Measurements from ENCODE around the gene HLCS. TPM values are rescaled to one million over a fixed set of nuclear protein-coding genes. Genes with fewer than 3 reads are reported as not detected.

HLCS gene
- total RNA-seq, 1 donor from 2014 or later = 15.0 TPM

DNA sequence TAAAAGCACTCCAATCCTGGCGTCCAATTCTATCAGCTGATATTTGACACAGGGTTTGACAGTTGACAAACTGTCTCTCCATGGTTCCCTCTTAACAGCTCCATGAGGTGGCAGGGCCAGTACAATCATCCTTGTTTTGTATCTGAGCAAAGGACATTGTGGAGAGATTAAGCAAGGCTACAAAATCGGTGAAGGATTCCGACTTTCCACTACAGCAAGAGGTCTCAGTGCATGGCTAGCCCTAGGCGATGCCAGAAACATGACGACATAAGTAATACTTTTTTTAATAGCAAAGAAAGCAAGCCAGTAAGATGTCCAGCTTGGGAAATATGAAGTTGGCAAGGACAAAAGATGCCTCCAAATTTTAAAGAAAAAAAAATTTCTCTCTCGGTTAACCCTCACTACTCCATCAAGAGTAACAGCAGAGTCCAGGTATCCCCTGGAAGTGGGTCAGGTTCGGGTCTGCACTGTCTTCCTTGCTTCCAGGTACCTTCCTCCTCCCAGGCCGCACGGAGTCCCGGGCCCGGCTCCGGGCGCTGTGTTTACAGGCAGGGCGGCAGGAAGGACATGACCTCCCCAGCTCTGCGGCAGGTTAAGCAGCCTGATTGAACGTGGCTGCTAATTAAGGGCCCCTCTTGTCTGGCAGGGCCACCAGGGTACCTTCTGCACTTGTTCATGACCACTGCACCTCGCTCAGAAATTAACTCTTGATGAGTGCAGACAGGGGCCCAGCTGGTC is 161.4 kb downstream of the HLCS start:
- no peak for DNase-seq (ENCODE audit: low spot score)
- intact Hi-C loops (cut with DNase I) = no loop called here
- ATAC-seq = no peak

DNA sequence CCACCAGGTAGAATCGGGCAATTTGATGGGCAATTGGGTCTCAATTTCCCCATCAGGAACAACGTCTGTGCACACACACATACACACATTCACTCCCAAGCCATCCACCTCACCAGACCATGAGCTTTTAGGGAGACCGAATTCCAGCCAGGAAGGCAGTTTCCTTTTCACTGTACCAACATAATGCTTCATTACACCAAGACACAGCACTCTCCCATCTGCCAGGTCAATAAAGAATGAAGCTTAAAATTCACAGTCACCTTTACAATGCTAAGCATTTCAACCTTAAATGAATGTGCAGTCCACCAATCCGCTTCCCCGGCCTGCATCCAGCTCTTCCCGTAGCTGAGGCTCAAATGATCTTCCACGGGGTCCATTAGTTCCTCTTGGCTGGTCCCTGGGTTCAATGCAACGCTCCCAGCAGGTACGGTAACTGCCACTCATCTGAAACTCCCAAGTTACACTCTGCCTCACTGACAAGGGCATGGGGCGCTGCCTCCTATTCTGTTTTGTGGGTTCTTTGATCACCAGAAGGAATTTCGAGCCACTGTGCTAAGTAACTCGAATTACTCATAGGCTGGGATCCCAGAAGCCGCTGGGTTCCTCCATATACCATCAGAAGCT is 162.5 kb downstream of the HLCS start:
- ATAC-seq = no peak
- intact Hi-C loops (cut with DNase I) = no loop called here

DNA sequence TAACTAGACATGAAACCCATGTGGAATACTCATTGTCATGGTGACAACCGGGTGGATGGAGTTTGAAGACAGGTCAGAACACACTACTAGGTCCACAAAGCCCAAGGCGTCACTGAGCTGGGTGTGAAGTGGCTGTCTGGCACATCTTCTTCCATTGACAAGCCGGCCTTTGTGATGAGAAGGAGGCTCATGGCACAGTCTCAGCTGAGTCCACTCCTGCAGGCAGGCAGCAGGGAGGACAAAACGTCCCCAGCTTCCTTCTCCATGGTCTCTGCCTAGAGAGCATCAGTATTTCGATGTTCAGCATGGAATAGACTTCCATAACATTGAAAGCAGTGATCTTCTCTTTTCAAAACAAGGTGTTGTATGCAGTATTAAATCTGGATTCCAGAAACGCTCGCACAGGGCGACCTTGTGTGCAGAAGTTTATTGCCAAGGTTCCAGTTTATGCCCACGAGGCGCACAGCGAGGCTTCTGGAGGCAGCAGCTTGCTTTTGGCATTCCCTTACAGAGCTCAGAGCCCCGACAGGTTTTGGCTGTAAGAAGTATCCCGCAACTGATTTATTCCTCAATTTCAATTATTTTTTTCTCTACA is 163.3 kb downstream of the HLCS start:
- no peak for ATAC-seq
- intact Hi-C loops (cut with DNase I) = no loop called here
- DNase-seq (ENCODE audit: low spot score) = no peak

More for the DNA sequence above, 162.5 kb downstream of the HLCS start:
- no peak for DNase-seq (ENCODE audit: low spot score)

DNA sequence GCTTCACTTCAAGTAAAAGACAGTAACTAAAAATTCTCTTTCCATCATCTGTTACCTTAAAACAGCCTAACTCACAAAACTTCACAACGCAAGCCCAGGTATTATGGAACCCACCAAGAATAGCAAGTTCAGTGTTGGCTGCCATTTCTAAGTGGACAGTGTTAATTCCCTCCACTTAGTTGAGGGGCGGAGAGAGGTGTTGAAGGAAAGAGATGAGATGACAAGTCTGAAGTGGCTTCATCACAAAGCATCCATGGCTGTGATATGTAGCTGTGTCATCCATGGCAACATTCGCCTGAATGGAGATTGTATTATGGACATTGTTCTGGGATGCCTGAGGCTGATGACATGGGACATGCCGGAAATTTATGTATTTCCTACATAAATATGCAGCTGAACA is 165.7 kb downstream of the HLCS start:
- intact Hi-C loops (cut with DNase I) = no loop called here
- DNase-seq (ENCODE audit: low spot score) = no peak
- ATAC-seq = no peak

DNA sequence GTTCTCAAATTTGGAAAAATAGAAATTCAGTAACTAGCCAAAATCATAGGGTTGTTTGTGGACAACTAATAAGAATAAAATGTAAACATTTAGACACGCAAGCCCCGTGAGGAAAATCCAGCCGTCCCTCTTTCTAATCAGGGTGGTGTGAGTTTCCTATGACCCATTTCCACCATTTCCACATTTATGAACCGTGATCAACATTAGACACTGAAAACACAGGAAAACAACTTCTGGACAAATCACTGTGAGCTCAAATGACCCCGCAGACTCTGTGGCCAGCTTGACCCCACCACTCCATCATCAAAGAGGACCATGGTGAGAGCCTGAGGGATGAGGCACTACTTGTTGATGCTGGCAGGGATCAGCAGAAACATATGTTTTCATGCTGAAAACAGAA is 166.6 kb downstream of the HLCS start:
- DNase-seq (ENCODE audit: low spot score) = no peak
- no peak for ATAC-seq
- intact Hi-C loops (cut with DNase I) = no loop called here

DNA sequence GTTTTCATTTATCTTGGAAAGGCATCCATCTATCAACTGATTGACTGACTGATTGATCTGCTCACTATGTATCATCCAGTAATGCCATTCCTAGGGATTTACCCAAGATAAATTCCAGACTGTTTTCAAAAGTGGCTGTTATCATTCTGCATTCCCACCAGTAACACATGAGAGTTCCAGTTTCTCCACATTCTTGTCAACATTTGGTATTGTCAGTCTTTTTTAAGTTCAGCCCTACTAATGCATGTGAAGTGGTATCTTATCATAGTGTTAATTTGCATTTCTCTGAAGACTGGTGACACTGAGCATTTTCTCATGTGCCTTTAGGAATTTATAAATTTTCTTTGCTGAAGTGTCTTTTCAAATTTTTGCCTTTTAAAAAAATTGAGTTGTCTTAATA is 168.0 kb downstream of the HLCS start:
- no peak for ATAC-seq
- DNase-seq (ENCODE audit: low spot score) = no peak
- intact Hi-C loops (cut with DNase I) = no loop called here

DNA sequence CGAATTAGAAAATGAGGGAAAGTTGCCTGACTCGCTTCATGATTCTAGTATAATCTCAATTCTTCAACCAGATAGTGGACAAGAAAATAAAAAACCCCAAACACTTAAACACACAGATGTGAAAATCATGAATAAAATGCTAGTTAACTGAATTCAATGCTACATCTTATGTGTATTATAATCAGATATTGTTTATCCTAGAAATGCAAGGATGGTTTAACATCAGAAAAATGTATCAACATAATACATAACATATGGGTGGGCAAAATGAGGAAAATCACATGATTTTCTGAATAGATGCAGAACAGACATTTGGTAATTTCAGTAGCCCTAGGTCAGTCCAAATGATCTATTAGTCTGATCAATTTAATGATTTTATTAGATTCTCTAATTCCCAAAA is 170.4 kb downstream of the HLCS start:
- intact Hi-C loops (cut with DNase I) = no loop called here
- DNase-seq (ENCODE audit: low spot score) = no peak
- ATAC-seq = no peak

DNA sequence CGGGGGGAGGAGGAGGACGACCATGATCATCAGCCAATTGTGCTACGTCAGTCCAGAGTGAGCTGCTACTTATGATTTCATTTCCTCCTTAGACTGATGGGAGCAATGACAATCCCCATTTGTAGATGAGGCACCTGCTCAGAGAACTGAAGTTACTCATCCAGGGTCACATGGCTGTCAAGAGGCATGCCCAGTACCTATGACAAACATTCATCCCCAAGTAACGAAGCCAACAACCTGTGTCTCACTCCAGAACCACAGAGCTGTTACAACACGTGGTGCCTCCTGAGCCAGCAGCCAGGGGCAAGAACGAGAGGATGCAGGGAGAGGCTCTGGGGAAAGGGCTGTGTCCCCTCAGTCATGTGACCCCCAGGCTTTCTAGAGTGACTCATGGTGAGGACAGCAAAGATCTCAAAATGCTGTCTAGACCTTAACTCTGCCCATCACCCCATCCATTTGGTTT is 173.9 kb downstream of the HLCS start:
- intact Hi-C loops (cut with DNase I) = no loop called here
- DNase-seq (ENCODE audit: low spot score) = no peak
- ATAC-seq = no peak

DNA sequence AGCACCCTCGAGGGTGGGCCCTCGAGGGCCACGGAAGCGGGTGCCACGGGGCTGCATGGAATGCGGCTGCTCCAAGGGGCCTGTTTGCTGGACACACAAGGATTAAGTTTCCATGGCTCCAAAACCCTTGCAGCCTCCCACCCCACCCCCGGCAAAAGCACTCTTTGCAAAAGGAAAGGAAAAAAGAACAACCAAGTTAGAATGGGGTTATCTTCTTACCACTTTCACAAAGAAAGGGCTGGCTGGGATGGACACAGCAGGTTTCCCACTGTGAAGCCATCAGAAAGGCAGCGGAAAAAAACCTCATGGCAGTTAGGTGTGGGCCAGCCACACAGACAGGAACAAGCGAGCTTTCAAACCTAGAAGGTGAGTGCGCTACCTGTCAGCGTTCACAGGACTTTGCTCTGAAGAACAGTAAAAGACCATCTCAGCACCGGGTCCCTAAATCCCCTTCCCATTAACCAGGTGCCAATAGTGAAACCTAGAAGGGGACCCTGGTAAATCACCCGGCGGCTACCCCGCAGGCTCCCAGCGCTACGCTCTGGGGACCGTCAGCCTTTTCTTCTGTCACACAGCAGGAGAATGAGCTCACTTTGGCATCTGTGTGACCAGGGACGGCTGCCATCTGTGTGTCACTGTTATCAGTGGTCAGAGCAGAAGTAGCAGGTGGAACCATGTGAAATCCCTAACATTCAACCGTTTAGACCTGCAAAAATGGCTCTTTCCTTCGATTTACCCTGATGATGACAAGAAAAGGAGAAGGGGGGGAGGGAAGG is 174.6 kb downstream of the HLCS start:
- intact Hi-C loops (cut with DNase I) = no loop called here
- ATAC-seq (no peak), DNase-seq (ENCODE audit: low spot score) (no peak)

DNA sequence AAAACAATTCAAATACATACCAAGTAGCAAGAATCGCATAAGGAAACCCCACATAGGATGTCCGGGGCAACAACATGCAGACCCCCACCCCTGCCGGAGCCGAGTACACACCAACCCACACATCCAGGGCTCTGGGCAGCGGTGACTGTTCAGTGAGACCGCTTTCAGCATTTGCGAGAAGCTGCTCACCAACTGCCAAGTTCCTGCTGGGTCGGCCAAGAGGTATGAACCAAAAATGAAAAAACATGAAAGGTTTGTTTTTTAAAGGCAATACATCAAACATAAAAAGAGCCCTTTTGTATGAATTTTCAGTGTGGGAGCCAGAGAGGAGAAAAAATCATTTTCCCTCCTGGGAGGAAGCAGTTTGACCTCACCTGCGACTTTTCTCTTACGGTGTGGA is 175.3 kb downstream of the HLCS start:
- ATAC-seq = no peak
- no peak for DNase-seq (ENCODE audit: low spot score)
- intact Hi-C loops (cut with DNase I) = no loop called here

DNA sequence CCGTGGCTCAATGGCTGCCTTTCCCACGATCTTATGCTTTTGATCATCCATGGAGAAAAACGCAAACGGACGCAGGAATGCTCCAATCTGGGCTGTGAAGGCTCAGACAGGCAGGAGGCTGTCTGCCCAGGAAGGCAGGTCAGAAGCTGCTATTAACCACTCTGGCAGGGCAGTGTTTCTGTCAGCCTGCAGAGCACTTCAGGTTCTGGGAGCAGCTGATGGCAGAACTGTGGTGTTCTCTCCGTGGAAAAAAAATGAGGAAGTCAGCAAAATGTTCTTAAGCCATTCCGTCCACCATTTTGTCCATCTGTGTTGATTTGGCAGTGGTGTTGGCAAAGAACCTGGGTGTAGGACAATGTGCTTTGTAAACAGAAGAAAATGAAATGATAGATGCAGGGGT is 175.9 kb downstream of the HLCS start:
- ATAC-seq (no peak), DNase-seq (ENCODE audit: low spot score) (peak; percentile 42)
- intact Hi-C loops (cut with DNase I) = no loop called here

DNA sequence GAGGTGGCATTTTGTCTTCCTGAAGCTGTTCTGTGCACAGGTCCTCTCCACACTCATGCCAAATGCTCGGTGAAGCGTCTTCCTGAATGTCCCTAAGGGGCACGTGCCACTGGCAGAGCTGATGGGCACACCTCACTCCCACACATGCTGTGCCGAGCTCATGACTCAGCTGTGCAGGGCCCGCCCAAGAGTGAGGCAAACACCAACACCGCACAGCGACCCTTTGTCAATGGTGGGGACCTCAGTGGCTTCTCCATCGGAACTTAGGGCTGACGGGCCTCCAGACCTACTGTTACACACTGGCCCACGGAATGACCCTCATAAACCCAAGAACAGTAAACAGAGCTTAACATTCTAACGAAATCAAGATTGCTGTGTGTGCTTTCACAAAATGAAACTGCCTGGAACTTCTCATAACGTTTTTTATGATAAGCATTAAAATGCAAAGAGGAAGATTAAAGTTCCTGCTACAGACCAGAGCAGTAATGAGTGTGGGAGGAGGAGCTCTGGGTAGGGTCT is 178.3 kb downstream of the HLCS start:
- intact Hi-C loops (cut with DNase I) = no loop called here
- no peak for ATAC-seq
- peak; percentile 35 for DNase-seq (ENCODE audit: low spot score)

DNA sequence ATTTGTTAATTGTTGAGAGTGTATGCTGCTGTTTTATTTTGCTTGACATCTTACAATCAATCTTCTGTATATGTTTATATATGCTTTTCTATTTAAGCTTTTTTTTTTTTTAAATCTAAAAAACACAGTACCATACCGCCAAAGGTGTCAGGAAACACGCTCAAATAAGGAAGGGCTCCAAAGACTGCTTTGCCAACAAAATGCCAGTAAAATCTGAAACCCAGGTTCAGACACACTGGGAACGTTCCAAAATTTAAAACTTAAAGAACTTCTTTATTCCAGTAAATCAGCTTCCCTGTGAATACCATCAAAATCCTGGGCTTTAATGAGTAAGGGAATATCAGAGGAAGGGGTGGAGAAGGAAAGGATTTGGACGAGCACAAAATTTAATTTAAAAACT is 180.3 kb downstream of the HLCS start:
- DNase-seq (ENCODE audit: low spot score) (no peak), ATAC-seq (no peak)
- intact Hi-C loops (cut with DNase I) = no loop called here

DNA sequence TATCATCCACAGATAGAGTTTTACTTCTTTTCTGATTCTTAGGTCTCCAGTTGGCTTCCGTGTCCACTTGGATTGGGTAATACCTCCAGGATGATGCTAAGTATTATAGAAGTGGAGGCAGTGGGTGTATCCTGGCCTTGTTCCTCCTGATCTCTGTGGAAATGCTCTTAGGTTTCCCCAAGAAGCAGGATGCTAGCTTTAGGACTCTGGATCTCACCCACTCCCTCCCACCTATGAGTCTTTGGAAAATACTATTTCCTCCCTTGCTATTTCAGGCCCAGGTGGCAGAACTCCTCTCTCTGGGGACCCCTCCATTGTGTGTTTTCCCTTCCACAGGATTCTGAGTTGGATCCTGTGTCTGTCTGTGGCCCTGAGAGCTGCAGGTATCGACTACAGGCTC is 180.9 kb downstream of the HLCS start:
- intact Hi-C loops (cut with DNase I) = no loop called here
- ATAC-seq (no peak), DNase-seq (ENCODE audit: low spot score) (peak; percentile 7)

DNA sequence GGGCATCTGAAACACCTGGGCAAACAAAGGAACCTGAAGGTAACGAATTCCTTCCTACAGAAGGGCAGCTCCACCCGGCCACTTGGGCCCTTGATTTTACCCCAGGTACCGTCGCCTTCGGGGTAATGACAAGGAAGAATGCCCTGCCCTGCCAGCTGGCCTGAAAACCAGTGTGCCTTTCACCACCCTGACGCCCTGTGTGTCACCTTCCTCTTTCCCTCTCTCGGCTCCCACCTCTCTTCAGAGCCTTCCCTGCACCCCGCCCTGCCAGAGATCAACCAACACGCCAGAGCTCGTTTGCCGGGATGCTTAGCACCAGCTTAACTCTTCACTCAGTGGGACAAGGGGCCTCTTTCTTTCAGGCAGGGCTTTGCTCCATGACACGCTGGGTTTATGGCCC is 181.5 kb downstream of the HLCS start:
- intact Hi-C loops (cut with DNase I) = no loop called here
- ATAC-seq (no peak), DNase-seq (ENCODE audit: low spot score) (peak; percentile 27)

DNA sequence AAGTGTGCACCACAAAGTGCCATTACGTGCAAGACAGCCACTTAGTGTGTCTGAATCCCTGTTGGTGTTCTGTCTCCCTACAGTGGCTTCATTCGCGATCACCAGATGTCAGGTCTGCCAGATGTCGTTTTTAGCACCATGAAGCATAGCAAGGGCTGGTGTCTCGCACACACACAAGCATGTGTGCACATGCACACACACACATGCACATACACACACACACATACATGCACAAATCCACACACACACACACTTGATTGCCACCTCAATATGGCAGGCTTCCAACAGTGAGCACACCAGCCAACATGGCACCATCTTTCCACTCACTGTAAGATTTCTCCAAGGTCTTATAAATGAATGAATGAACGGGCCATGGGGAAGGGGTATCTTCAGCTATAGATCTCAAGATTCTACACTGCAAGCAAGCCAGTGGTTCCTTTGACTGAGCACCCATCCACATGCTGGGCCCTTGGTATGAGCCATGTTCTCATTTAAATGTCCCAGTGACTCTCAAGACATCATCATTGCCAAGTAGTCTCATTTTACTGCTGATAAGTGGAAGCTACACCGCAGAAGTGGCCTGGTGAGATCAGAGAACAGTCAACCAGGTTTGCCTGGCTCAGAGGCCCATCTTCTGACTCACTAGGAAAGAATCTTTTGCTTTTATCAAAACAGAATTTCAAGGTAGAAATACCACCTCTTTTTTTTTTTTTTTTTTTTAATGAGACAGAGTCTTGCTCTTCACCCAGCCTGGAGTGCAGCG is 182.7 kb downstream of the HLCS start:
- ATAC-seq (no peak), DNase-seq (ENCODE audit: low spot score) (peak; percentile 26)
- intact Hi-C loops (cut with DNase I) = no loop called here

DNA sequence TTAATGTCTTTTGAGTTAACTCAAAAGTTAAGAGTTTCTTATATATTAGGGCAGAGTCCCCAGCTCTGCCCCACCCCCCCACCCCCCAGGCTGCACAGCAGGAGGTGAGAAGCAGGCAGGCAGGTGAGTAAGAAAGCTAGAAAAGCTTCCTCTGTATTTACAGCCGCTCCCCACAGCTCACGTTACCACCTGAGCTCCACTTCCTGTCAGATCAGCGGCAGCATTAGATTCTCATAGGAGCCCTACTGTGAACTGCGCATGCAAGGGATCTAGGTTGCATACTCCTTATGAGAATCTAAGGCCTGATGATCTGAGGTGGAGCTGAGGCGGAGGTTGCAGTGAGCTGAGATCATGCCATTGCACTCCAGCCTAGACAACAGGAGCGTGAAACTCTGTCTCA is 185.6 kb downstream of the HLCS start:
- DNase-seq (ENCODE audit: low spot score) (no peak), ATAC-seq (no peak)
- intact Hi-C loops (cut with DNase I) = no loop called here

DNA sequence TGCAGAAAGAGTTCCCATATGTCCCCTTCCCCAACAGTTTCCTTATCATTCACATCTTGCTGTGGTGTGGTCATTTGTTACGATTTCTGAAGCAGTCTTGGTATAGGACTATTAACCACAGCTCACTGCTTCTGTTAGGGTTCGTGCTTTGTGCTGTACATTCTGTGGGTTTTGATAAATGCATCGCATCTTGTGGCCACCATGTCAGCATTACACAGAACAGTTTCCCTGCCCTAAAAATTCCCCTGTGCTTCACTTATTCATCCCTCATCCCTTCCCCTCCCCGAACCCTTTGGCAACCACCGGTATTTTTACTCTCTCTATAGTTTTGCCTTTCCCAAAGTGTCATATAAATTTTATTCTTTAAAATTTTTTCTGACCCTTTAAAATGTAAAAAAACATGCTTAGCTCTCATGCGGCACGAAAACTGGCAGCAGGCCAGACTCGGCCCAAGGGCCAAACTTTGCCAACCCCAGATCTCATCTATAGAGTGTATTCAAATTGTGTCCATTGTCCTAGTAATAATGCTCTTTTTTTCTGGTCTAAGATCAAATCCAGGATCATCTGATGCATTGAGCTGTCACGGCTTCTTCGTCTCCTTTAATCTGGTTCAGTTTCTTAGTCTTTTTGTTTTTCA is 189.4 kb downstream of the HLCS start:
- DNase-seq (ENCODE audit: low spot score) = no peak
- ATAC-seq = no peak
- intact Hi-C loops (cut with DNase I) = no loop called here

Measured in sciatic nerve (tissue), 2 donors.